Inferior parietal cortex (tissue), 1 donor: ENCODE data around the gene PTCH2.

Experiments
- DNase-seq: peaks from one replicate; pipeline ENCODE4 v3.0.0-alpha.2; 2016; ENCODE audit errors: extremely low spot score

Gene PTCH2

DNA sequence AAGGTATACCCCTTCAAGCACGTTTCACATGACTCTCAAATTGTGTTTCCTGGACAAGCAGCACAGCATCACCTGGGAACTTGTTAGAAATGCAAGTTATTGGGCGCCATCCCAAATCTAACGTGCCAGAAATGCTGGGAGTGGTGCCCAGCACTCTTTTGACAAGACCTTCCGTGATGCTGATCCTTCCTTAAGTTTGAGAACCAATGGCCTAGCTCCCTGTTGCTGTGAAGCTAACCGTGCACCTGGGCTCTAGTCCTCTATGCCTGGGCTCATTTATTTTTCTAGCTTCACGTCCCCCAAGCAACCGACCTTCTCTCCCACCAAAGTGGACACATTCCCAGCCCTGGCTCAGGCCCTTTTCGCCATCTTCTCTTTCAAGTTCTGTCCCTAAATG lies 59.4 kb downstream of the PTCH2 start:
- no peak for DNase-seq

DNA sequence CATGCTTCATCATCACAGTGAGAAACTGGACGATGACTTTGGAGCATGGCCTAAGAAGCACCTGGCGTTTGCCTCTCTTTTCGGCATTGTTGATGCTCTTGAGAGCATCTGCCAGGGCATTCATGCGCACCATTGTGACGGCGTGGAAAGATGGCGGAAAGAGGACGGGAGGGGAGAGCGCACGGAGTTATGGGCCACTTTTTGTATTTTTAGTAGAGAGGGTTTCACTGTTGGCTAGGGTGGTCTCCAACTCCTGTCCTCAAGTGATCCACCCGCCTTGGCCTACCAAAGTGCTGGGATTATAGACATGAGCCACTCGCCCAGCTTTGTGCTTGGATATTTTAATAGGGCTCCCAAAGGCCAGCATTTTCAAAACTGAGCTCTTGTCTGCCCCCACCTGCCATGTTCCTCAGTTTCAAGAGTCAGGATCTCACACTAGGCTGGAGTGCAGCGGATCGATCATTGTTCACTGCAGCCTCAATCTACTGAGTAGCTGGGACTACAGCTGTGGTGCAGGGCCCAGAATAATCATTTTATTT lies 62.4 kb downstream of the PTCH2 start:
- DNase-seq: no peak

DNA sequence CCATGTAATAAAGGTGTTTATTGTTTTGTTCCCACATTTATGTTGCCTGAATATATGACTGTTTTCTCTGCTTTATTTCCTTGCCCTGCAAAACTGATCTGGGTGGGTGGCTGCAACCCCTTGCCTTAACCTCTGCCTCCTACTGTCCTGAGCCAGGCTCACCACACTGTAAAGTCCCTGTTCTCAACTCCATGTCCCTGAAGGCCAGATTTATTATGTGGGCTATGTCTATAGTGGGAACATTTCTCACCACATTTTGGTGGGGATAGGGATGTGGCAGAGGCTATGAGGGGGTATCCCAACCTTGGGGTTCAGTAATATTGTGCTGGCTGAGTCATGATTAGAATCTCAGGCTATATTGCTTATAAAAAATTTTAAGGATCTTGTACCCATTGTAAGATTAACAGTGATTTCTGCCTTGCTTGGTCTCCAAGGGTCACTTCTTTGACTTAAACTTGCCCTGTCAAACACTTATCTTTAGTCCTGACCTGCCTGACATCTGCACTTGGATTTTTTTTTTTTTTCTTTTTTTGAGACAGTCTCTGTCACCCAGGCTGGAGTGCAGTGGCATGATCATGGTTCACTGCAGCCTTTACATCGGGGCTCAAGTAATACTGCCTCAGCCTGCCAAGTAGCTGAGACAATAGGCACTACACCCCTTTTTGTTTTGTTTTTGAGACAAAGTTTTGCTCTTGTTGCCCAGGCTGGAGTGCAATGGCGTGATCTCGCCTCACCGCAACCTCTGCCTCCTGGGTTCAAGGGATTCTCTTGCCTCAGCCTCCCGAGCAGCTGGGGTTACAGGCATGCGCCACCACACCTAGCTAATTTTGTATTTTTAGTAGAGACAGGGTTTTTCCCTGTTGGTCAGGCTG lies 64.1 kb downstream of the PTCH2 start:
- DNase-seq: no peak

DNA sequence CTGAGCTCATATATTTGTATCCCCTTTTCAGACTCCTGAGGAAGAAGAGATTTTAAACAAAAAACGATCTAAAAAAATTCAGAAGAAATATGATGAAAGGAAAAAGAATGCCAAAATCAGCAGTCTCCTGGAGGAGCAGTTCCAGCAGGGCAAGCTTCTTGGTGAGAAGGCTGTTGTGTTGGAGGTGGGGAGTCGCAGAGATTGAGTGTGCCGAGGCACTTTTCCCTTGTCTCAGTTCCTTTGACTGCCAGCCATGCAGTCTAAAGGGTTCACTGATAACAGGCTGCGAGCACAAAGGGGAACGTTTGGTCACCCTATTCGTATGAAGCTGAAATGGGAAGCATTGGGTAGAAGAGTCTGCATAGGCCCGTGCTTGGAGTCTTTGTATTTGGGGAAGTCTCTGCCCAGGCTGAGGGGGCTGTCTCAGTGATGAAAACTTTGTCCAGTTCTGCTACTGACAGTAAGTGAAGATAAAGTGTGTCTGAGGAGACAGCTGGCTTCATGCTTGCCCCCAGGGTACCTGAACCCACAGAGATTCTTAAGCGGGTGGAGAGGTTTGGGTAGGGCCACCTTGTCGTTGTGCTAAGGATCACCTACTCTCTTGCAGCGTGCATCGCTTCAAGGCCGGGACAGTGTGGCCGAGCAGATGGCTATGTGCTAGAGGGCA lies 65.0 kb downstream of the PTCH2 start:
- no peak for DNase-seq

DNA sequence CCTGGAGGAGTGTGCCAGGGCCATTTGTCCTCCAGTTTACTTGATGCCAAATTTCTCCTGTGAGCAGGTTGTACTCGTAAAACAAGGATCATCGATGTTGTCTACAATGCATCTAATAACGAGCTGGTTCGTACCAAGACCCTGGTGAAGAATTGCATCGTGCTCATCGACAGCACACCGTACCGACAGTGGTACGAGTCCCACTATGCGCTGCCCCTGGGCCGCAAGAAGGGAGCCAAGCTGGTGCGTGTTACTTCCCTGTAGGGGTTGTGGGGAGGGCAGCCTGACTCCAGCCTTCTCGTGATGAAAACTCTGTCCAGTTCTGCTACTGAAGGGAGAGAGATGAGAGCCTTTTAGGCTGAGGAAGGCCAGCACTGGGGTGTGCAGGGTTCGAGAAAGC lies 65.5 kb downstream of the PTCH2 start:
- DNase-seq: no peak

DNA sequence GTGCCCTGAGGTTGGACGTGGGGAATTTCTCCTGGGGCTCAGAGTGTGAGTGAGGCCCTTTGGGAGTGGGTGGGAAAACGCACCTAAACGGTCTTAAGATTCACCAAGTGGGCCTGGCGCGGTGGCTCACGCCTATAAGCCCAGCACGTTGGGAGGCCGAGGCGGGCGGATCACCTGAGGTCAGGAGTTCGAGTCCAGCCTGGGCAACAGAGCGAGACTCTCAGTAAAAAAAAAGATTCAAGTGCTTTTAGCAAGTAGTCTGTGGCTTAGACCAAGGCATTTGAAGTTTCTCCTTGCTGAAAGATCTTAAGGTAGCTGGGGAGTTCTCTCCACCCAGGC lies 66.4 kb downstream of the PTCH2 start:
- DNase-seq: no peak

DNA sequence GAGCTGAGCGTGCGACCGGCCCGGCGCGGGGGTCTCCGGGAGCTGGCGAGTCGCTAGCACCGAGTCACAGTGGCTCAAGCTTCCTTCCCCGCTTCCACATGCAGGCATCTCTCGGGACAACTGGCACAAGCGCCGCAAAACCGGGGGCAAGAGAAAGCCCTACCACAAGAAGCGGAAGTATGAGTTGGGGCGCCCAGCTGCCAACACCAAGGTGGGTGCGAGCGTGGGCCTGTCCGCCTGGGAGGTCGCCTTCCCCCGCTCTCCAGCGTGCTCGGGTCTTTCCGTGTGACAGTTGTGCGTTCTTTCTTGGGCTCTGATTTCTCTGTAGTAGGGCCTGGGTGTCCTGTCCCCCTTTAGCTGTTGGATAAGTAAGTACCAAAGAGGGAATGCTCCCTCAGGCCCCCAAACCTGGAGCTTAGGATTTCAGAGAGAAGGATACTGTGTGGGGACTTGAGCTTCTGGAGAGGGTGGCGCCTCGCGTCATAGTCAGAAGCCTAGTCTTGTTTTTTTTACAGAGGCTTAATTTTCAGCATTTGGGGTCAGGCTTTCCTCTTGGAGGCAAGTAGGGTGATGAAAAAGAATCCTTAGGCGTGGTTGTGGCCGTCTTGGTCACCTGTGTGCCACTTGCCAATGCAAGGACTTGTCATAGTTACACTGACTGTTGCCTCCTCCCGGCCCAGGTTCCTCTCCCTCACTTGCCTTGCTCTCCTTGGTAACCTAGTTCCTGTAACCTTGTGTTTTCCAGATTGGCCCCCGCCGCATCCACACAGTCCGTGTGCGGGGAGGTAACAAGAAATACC lies 66.9 kb downstream of the PTCH2 start:
- peak; percentile 9 for DNase-seq

DNA sequence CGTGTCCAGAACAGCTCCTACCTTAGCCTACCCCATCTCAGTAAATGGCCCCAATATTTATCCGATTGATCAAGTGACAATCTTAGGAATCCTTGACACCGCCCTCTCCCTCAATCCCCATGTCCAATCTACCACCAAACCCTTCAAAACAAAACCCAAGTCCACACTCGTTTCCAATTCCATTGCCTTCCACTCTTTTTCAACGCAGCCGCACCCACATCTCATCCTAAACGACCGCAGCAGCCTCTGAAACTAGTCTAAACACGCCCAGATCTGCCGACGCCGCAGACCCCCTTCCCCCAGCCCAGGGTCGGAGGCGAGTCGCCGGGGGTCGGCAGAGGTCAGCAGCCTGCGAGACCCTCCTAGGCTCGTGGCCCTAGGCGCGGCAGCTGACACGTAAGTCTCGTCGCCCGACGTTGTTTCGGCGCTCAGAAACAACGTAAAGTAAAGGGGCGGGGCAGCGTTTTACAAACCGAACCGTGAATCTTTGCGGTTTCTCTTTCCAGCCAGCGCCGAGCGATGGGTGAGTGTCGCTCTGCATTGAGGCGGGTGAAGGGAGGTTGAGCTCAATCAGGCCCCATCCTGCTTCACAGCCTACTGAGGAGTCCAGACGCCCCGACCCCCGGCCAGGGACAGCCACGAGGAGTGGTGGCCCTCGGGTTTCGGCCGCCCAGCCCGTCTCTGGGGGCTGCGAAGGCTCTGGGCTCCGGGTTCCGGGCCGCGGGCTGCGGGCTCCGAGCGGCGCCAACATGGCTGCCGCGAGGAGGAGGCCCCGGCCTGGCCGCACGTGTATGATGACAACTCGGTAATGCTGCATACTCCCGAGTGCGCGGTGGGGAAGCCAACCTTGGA lies 67.7 kb downstream of the PTCH2 start, which contains the start of gene RPS8:
Gene RPS8 (plus strand): TSS at position 463 of the 852 bp plus-strand sequence. CDS start 57 bp downstream, at position 520.
- peak; percentile 98 for DNase-seq
